Bronchial epithelial cell (primary cell): ENCODE measurements around the gene MPHOSPH9. TPM values are rescaled to one million over a fixed set of nuclear protein-coding genes. Genes with fewer than 3 reads are reported as not detected.

Experiments used
- DNase-seq: peaks from one replicate; pipeline ENCODE4 v3.0.0-alpha.2; 2010; ENCODE audit warnings: low read depth
- FAIRE-seq: peaks from 2 replicates; lab custom pipeline; 2011; peaks lifted over from hg19 to GRCh38; lab: Jason Lieb, UNC
- H3K27me3 ChIP-seq: 2 replicates; pipeline ENCODE4 v1.5.1; 2011; ENCODE audit warnings: low read length; ENCODE audit not compliant: control insufficient read depth, insufficient read depth
- H3K36me3 ChIP-seq: 2 replicates; pipeline ENCODE4 v1.5.1; 2011; ENCODE audit warnings: low read length; ENCODE audit not compliant: control insufficient read depth, insufficient read depth
- H3K4me3 ChIP-seq: 2 replicates; pipeline ENCODE4 v1.5.1; 2011; ENCODE audit warnings: mild to moderate bottlenecking, low read depth, low read length, control low read depth
- total RNA-seq: library from RNA; depleted of rRNA; stranded (reverse); fragments of >200 nt; gene quantifications from 2 replicates; pipeline ENCODE4 v1.2.1, GENCODE V29; 2014
- TF ChIP-seq, protein P1 (sequence below): IDR thresholded peaks from 2 replicates; pipeline ENCODE4 v1.5.1; 2011; ENCODE audit warnings: mild to moderate bottlenecking, moderate library complexity, low read length, control low read depth, inconsistent platforms; ENCODE audit not compliant: insufficient read depth, severe bottlenecking

The MPHOSPH9 gene
- total RNA-seq, 1 donor from 2014 or later: 17.6 TPM

DNA sequence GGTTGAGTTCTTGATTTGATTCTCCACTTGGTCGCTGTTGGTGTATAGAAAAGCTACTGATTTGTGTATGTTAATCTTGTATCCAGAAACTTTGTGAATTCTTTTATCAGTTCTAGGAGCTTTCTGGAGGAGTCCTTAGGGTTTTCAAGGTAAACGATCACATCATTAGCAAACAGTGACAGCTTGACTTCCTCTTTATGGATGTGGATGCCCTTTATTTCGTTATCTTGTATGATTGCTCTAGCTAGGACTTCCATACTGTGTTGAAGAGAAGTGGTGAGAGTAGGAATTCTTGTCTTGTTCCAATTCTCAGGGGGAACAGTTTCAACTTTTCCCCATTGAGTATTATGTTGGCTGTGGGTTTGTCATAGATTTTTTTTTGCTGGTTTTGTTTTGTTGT is 12.7 kb upstream of the MPHOSPH9 start:
- no peak for FAIRE-seq
- no peaks in the 10 kb centered on the region for H3K27me3 ChIP-seq
- H3K36me3 ChIP-seq: peaks cover 1% of the 10 kb centered on the region

DNA sequence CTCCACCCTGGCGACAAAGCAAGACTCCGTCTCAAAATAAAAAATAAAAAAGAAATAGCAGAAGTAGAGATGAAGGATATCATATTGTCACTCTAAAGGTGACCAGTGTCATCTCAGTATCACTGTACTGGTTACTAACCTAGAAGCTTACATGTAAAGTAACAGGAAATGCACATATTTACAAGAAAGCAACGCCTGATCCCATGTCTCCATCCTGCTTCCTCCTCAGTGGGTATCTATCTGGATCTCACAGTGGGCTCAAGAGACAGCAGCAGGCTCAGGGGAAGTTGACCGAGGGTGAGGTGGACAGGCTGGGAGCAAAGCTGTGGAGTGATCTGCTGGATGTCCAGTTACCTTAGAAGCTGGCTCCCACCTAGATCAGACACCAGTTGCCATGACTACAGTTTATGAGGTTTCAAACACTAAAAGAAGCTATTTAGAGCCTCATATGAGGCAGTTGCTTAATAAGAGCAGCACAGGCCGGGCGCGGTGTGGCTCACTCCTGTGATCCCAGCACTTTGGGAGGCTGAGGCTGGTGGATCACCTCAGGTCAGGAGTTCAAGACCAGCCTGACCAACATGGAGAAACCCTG is 10.8 kb upstream of the MPHOSPH9 start:
- Histone ChIP-seq H3K4me3 (no peak overlapping the region), H3K36me3 (peaks cover 1% of the 10 kb centered on the region), H3K27me3 (no peaks in the 10 kb centered on the region)
- TF ChIP-seq, protein P1, sequence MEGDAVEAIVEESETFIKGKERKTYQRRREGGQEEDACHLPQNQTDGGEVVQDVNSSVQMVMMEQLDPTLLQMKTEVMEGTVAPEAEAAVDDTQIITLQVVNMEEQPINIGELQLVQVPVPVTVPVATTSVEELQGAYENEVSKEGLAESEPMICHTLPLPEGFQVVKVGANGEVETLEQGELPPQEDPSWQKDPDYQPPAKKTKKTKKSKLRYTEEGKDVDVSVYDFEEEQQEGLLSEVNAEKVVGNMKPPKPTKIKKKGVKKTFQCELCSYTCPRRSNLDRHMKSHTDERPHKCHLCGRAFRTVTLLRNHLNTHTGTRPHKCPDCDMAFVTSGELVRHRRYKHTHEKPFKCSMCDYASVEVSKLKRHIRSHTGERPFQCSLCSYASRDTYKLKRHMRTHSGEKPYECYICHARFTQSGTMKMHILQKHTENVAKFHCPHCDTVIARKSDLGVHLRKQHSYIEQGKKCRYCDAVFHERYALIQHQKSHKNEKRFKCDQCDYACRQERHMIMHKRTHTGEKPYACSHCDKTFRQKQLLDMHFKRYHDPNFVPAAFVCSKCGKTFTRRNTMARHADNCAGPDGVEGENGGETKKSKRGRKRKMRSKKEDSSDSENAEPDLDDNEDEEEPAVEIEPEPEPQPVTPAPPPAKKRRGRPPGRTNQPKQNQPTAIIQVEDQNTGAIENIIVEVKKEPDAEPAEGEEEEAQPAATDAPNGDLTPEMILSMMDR: no peak
- DNase-seq (no peak), FAIRE-seq (no peak)

More for the DNA sequence above, 12.7 kb upstream of the MPHOSPH9 start:
- no peak overlapping the region for H3K4me3 ChIP-seq
- DNase-seq: no peak
- TF ChIP-seq, protein P1: no peak

- DNase-seq (no peak), FAIRE-seq (no peak)
- peaks cover 1% of the 10 kb centered on the region for H3K36me3 ChIP-seq
- no peak overlapping the region for H3K4me3 ChIP-seq
- TF ChIP-seq, protein P1: no peak
- H3K27me3 ChIP-seq: no peaks in the 10 kb centered on the region
Observed at GRCh38 chr12:123242116-123242904, 9.4 kb upstream of the MPHOSPH9 start.

DNA sequence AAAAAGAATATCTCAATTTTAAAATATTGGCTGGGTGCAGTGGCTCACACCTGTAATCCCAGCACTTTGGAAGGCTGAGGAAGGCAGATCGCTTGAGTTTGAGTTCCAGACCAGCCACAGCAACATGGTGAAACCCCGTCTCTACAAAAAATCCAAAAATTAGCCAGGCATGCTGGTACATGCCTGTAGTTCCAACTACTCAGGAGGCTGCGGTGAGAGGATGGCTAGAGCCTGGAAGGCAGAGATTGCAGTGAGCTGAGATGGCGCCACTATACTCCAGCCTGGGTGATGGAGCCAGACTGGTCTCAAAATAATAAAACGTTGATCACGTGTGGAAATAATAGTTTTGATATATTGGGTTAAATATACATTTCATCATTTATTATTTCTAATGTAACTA is 6.0 kb upstream of the MPHOSPH9 start:
- peak; percentile 51 for DNase-seq
- FAIRE-seq: no peak
- Histone ChIP-seq H3K36me3 (peaks cover 2% of the 10 kb centered on the region), H3K27me3 (no peaks in the 10 kb centered on the region), H3K4me3 (no peak overlapping the region)
- TF ChIP-seq, protein P1: no peak

DNA sequence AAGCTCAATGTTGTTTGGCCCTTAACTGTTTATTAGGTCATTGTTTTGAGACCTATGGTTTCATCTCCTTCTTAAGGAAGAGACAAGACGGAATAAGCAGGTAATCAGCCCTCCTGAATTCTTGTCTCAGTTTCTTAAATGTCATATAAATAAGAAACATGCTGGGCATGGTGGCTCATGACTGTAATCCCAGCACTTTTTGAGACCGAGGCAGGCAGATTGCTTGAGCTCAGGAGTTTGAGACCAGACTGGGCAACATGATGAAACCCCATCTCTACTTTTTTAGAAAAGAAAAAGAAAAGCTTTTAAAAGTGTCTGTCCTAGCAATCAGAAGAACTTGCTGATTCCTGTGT is 5.4 kb upstream of the MPHOSPH9 start:
- DNase-seq: no peak
- no peak for FAIRE-seq
- no peak overlapping the region for H3K4me3 ChIP-seq
- TF ChIP-seq, protein P1: no peak
- H3K27me3 ChIP-seq: no peaks in the 10 kb centered on the region
- H3K36me3 ChIP-seq: peaks cover 1% of the 10 kb centered on the region
